ENCODE measurements around the gene BUB1.
"Not testable (repeated sequence)": the region's sequence is repeated elsewhere in the genome, so short reads cannot be mapped to it uniquely, and the experiment has no call there.

Gene BUB1

GRCh38 chr2:110638952-110639695, 38.7 kb downstream of the BUB1 start:
- H3K9me3 ChIP-seq (ENCODE audit: control insufficient read depth in 2 of 2, low read length in 2 of 2) = no peaks in the 10 kb centered on the region
- H3K27ac ChIP-seq (ENCODE audit: low read depth in 2 of 2, low read length in 2 of 2) = no peak overlapping the region
- peaks cover 0 to 2% of the 10 kb centered on the region in 2 donors for H3K36me3 ChIP-seq (ENCODE audit: control insufficient read depth in 2 of 2, insufficient read depth in 2 of 2, low read length in 2 of 2)
- no peak overlapping the region for H3K9ac ChIP-seq (ENCODE audit: low read depth in 1 of 2, low read length in 2 of 2)
- H3K27me3 ChIP-seq (ENCODE audit: control insufficient read depth in 2 of 2, insufficient read depth in 2 of 2, low read length in 2 of 2) = no peaks in the 10 kb centered on the region
- H3K4me1 ChIP-seq (ENCODE audit: control insufficient read depth in 2 of 2, insufficient read depth in 2 of 2, low read length in 2 of 2) = no peaks in the 10 kb centered on the region
- no peak overlapping the region for H3K4me3 ChIP-seq (ENCODE audit: low read length in 2 of 2)

DNA sequence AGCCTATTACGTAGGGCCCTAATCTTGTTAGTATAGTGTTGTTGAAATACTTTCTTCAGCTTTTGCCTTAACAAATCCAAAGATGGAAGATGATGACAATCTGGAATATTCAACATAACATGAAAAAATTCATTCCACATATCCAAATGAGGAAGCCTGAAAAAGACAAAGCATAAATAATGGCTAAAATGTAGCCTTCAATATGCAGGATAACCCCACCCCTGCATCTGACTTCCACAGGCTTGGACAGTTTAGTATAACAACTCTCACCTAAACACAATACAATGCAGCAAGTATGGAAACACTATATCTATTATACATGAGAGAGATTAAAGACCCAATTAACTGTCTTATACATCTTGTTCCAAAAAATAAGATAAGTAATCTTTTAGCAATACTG, 39.9 kb downstream of the BUB1 start:
- H3K4me3 ChIP-seq (ENCODE audit: low read length in 2 of 2) = no peak overlapping the region
- H3K9ac ChIP-seq (ENCODE audit: low read depth in 1 of 2, low read length in 2 of 2) = no peak overlapping the region
- H3K36me3 ChIP-seq (ENCODE audit: control insufficient read depth in 2 of 2, insufficient read depth in 2 of 2, low read length in 2 of 2) = peaks cover 0 to 2% of the 10 kb centered on the region in 2 donors
- no peaks in the 10 kb centered on the region for H3K9me3 ChIP-seq (ENCODE audit: control insufficient read depth in 2 of 2, low read length in 2 of 2)
- H3K27me3 ChIP-seq (ENCODE audit: control insufficient read depth in 2 of 2, insufficient read depth in 2 of 2, low read length in 2 of 2) = no peaks in the 10 kb centered on the region
- H3K27ac ChIP-seq (ENCODE audit: low read depth in 2 of 2, low read length in 2 of 2) = no peak overlapping the region
- no peaks in the 10 kb centered on the region for H3K4me1 ChIP-seq (ENCODE audit: control insufficient read depth in 2 of 2, insufficient read depth in 2 of 2, low read length in 2 of 2)

DNA sequence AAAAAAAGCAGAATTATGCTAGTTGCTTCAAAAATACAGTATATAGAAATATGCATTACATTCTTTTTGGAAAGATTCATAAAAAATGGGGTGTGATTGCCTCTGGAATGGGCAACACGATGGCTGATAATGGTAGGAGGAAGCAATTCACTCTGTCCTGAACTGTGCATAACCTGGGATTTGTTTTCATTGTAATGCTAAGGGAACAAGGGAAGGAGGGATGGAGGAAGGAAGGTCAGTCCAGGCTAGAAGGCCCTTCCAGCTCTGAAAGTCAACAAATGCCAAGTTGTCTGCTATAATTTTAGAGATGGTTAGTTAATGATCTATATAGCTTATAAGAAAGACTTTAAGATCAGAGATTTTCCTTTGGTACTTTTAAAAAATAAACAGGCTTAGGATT, 40.8 kb downstream of the BUB1 start:
- Histone ChIP-seq H3K36me3 (ENCODE audit: control insufficient read depth in 2 of 2, insufficient read depth in 2 of 2, low read length in 2 of 2) (peaks cover 0 to 2% of the 10 kb centered on the region in 2 donors), H3K27me3 (ENCODE audit: control insufficient read depth in 2 of 2, insufficient read depth in 2 of 2, low read length in 2 of 2) (no peaks in the 10 kb centered on the region), H3K4me1 (ENCODE audit: control insufficient read depth in 2 of 2, insufficient read depth in 2 of 2, low read length in 2 of 2) (no peaks in the 10 kb centered on the region), H3K27ac (ENCODE audit: low read depth in 2 of 2, low read length in 2 of 2) (no peak overlapping the region), H3K4me3 (ENCODE audit: low read length in 2 of 2) (no peak overlapping the region), H3K9me3 (ENCODE audit: control insufficient read depth in 2 of 2, low read length in 2 of 2) (no peaks in the 10 kb centered on the region), H3K9ac (ENCODE audit: low read depth in 1 of 2, low read length in 2 of 2) (no peak overlapping the region)

DNA sequence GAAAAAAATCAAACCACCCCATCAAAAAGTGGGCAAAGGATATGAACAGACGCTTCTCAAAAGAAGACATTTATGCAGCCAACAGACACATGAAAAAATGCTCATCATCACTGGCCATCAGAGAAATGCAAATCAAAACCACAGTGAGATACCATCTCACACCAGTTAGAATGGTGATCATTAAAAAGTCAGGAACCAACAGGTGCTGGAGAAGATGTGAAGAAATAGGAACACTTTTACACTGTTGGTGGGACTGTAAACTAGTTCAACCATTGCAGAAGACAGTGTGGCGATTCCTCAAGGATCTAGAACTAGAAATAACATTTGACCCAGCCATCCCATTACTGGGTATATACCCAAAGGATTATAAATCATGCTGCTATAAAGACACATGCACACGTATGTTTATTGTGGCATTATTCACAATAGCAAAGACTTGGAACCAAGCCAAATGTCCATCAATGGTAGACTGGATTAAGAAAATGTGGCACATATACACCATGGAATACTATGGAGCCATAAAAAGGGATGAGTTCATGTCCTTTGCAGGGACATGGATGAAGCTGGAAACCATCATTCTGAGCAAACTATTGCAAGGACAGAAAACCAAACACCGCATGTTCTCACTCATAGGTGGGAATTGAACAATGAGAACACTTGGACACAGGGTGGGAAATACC, 41.8 kb downstream of the BUB1 start:
- H3K27ac ChIP-seq (ENCODE audit: low read depth in 2 of 2, low read length in 2 of 2); H3K9me3 ChIP-seq (ENCODE audit: control insufficient read depth in 2 of 2, low read length in 2 of 2); H3K27me3 ChIP-seq (ENCODE audit: control insufficient read depth in 2 of 2, insufficient read depth in 2 of 2, low read length in 2 of 2); H3K4me3 ChIP-seq (ENCODE audit: low read length in 2 of 2); H3K4me1 ChIP-seq (ENCODE audit: control insufficient read depth in 2 of 2, insufficient read depth in 2 of 2, low read length in 2 of 2); H3K9ac ChIP-seq (ENCODE audit: low read depth in 1 of 2, low read length in 2 of 2); H3K36me3 ChIP-seq (ENCODE audit: control insufficient read depth in 2 of 2, insufficient read depth in 2 of 2, low read length in 2 of 2): not testable (repeated sequence)

GRCh38 chr2:110627348-110627747, 50.5 kb downstream of the BUB1 start:
- H3K4me3 ChIP-seq (ENCODE audit: low read length in 2 of 2); H3K4me1 ChIP-seq (ENCODE audit: control insufficient read depth in 2 of 2, insufficient read depth in 2 of 2, low read length in 2 of 2); H3K27ac ChIP-seq (ENCODE audit: low read depth in 2 of 2, low read length in 2 of 2); H3K9ac ChIP-seq (ENCODE audit: low read depth in 1 of 2, low read length in 2 of 2); H3K27me3 ChIP-seq (ENCODE audit: control insufficient read depth in 2 of 2, insufficient read depth in 2 of 2, low read length in 2 of 2); H3K9me3 ChIP-seq (ENCODE audit: control insufficient read depth in 2 of 2, low read length in 2 of 2); H3K36me3 ChIP-seq (ENCODE audit: control insufficient read depth in 2 of 2, insufficient read depth in 2 of 2, low read length in 2 of 2): not testable (repeated sequence)

DNA sequence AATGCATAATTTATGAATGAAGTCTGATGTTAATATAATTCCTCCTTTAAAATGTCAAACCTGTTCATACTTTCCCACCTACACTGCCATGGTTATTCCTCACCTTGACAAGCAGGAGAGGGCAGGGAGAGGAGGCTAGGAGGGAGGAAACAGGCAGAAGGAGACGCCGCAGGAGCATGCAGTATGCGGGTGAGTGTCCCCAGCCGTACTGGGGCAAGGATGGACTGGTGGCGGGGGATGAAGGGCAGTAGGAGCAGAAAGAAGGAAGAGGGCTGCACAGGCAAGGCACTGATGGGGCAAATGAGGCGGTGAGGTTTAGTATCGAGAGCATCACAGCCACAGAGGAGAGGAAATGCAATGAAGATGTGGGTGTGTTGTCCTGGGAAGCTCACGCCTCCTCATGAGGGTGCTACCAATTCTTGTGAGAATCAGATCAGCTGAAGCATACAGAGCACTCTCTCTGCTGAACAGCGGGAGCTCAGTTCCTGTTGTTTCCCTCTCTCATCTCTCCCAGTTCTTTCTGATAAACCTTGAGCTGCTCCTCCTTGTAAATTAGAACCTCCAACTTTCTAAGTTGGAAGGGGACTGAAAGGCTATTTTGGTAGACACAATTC, 58.4 kb downstream of the BUB1 start:
- not testable (repeated sequence) for H3K9ac ChIP-seq (ENCODE audit: low read depth in 1 of 2, low read length in 2 of 2); H3K27me3 ChIP-seq (ENCODE audit: control insufficient read depth in 2 of 2, insufficient read depth in 2 of 2, low read length in 2 of 2); H3K4me3 ChIP-seq (ENCODE audit: low read length in 2 of 2); H3K4me1 ChIP-seq (ENCODE audit: control insufficient read depth in 2 of 2, insufficient read depth in 2 of 2, low read length in 2 of 2); H3K27ac ChIP-seq (ENCODE audit: low read depth in 2 of 2, low read length in 2 of 2); H3K36me3 ChIP-seq (ENCODE audit: control insufficient read depth in 2 of 2, insufficient read depth in 2 of 2, low read length in 2 of 2); H3K9me3 ChIP-seq (ENCODE audit: control insufficient read depth in 2 of 2, low read length in 2 of 2)

GRCh38 chr2:110613927-110614326, 63.9 kb downstream of the BUB1 start:
- not testable (repeated sequence) for H3K27ac ChIP-seq (ENCODE audit: low read depth in 2 of 2, low read length in 2 of 2); H3K9me3 ChIP-seq (ENCODE audit: control insufficient read depth in 2 of 2, low read length in 2 of 2); H3K36me3 ChIP-seq (ENCODE audit: control insufficient read depth in 2 of 2, insufficient read depth in 2 of 2, low read length in 2 of 2); H3K9ac ChIP-seq (ENCODE audit: low read depth in 1 of 2, low read length in 2 of 2); H3K27me3 ChIP-seq (ENCODE audit: control insufficient read depth in 2 of 2, insufficient read depth in 2 of 2, low read length in 2 of 2); H3K4me3 ChIP-seq (ENCODE audit: low read length in 2 of 2); H3K4me1 ChIP-seq (ENCODE audit: control insufficient read depth in 2 of 2, insufficient read depth in 2 of 2, low read length in 2 of 2)

GRCh38 chr2:110610613-110611250, 67.1 kb downstream of the BUB1 start:
- H3K27ac ChIP-seq (ENCODE audit: low read depth in 2 of 2, low read length in 2 of 2); H3K4me1 ChIP-seq (ENCODE audit: control insufficient read depth in 2 of 2, insufficient read depth in 2 of 2, low read length in 2 of 2); H3K4me3 ChIP-seq (ENCODE audit: low read length in 2 of 2); H3K36me3 ChIP-seq (ENCODE audit: control insufficient read depth in 2 of 2, insufficient read depth in 2 of 2, low read length in 2 of 2); H3K9me3 ChIP-seq (ENCODE audit: control insufficient read depth in 2 of 2, low read length in 2 of 2); H3K27me3 ChIP-seq (ENCODE audit: control insufficient read depth in 2 of 2, insufficient read depth in 2 of 2, low read length in 2 of 2); H3K9ac ChIP-seq (ENCODE audit: low read depth in 1 of 2, low read length in 2 of 2): not testable (repeated sequence)

DNA sequence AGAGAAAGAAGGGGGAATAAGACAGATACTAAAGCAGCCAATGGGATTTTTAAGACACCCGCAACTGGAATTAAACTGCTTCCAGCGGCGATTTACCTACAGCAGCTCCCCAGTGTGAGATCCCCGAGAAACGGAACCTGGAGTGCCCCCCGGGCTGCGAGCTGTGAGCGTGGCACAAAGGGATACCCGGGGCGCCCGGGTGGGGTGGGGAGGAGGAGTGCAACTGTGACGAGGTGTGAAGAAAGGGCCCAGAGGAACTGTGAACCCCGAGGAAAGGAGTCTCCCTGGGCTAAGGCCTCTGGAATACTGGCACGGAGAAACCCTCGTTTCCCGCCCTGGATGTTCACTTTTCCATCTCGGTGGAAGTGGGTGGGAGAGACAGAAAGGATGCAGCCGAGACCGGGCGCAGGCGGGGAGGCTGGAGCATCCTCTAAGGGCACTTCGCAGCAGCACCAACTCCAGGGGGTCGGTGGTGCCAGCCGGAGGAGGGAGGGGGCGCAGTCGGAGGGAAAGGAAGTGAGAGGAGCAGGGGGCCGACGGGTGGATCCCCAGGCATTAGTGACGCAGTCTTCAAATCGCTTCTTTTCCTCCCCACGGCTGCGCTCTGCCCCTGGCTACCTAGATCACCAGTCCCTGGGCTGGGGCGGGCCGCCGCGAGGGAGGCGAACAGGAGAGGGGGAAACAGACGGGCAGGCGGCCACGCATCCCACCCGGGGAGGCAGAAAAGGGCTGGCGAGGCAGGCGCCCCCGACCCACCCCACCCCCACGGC, 67.8 kb downstream of the BUB1 start:
- H3K9ac ChIP-seq (ENCODE audit: low read depth in 1 of 2, low read length in 2 of 2); H3K27ac ChIP-seq (ENCODE audit: low read depth in 2 of 2, low read length in 2 of 2); H3K4me1 ChIP-seq (ENCODE audit: control insufficient read depth in 2 of 2, insufficient read depth in 2 of 2, low read length in 2 of 2); H3K27me3 ChIP-seq (ENCODE audit: control insufficient read depth in 2 of 2, insufficient read depth in 2 of 2, low read length in 2 of 2); H3K4me3 ChIP-seq (ENCODE audit: low read length in 2 of 2); H3K9me3 ChIP-seq (ENCODE audit: control insufficient read depth in 2 of 2, low read length in 2 of 2); H3K36me3 ChIP-seq (ENCODE audit: control insufficient read depth in 2 of 2, insufficient read depth in 2 of 2, low read length in 2 of 2): not testable (repeated sequence)

Data from mucosa of rectum (tissue), 2 donors.